ENCODE data around the gene MTRFR.

GRCh38 chr12:123238961-123239360, 5.7 kb downstream of the MTRFR start:
- TF ChIP-seq CTCF (IDR thresholded peaks at IDR 0.05) (no peak), POLR2A (IDR thresholded peaks at IDR 0.05) (no peak)

All from gastroesophageal sphincter (tissue), 3 donors.